Activated naive CD8-positive, alpha-beta T cell treated with anti-CD3 and anti-CD28 coated beads for 36 hours (primary cell): Measurements from ENCODE around the gene TWNK. TPM values are rescaled to one million over a fixed set of nuclear protein-coding genes. Genes with fewer than 3 reads are reported as not detected.
"Not testable (repeated sequence)": the region's sequence is repeated elsewhere in the genome, so short reads cannot be mapped to it uniquely, and the experiment has no call there.

Experiments
- DNase-seq: peaks from one replicate; pipeline ENCODE4 v3.0.0; 2021
- H3K27ac Mint-ChIP-seq: one replicate; pipeline ENCODE4 v1.8.0; 2022; ENCODE audit warnings: mild to moderate bottlenecking, moderate library complexity, mixed read lengths
- H3K27me3 Mint-ChIP-seq: one replicate; pipeline ENCODE4 v1.8.0; 2022; ENCODE audit warnings: mild to moderate bottlenecking, mixed read lengths
- H3K36me3 Mint-ChIP-seq: one replicate; pipeline ENCODE4 v1.8.0; 2021; ENCODE audit warnings: mild to moderate bottlenecking, mixed read lengths
- H3K4me1 Mint-ChIP-seq: one replicate; pipeline ENCODE4 v1.8.0; 2021; ENCODE audit warnings: mixed read lengths
- H3K4me3 Mint-ChIP-seq: one replicate; pipeline ENCODE4 v1.8.0; 2022; ENCODE audit warnings: mild to moderate bottlenecking, moderate library complexity, mixed read lengths
- H3K9me3 Mint-ChIP-seq: one replicate; pipeline ENCODE4 v1.8.0; 2022; ENCODE audit warnings: mixed read lengths
- total RNA-seq, 2 experiments: library from RNA; stranded (reverse); gene quantifications; one replicate each; pipeline ENCODE4 v1.2.3, GENCODE V29; 2021

The TWNK gene
- total RNA-seq, 2 experiments from 2014 or later: 40.6 to 41.9 TPM

GRCh38 chr10:100969187-100970075, 17.9 kb upstream of the TWNK start, which contains the start of gene SEMA4G:
Gene SEMA4G, plus strand, starts transcription at chr10:100969504. Its CDS starts 3,409 bp downstream, at chr10:100972913.
- Mint-ChIP-seq H3K27me3 (no peaks in the 10 kb centered on the region), H3K4me3 (peak within 1 kb of the TSS; percentile 52), H3K4me1 (peaks cover 13% of the 10 kb centered on the region), H3K27ac (no peak within 1 kb of the TSS), H3K9me3 (no peaks in the 10 kb centered on the region), H3K36me3 (peaks cover 5% of the 10 kb centered on the region)
- peak; percentile 50 for DNase-seq

DNA sequence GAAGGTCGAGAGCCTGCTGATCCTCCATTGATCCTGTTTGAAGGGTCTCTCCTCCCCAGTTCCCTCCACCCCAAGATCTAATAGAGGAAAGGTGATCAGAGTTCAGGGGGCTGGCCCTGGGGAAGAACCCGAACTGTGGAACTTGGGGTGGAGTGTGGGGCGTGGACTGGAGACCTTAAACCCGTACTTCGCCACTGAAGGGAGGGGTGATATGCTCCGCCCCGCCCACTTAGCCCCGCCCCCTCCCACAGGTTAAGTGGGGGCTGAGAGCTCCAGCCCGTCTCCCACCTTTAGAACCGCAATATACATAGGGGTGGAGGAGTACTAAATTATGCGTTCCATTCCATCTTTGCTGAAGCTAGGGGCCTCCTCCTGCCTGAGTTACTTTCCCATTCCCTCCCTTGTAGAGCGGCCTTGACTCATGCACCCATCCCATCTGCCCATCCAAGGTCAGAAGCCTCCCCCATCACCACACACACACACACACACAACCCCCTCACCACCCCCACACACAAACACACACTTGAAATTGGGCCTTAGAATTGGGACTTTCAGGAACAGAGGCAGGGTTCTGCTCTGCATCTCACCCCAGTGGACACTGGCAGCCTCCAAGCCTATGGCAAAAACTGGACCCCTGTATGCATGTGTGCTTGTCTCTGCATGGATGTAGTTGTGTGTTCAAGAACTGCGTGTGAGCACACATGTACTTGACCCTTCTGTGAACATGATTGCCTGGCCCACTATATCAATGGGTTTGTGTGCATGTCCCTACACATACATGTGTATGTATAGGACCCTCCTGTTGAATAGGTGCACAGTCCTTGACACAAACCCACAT, 17.0 kb upstream of the TWNK start:
- Mint-ChIP-seq H3K27ac (no peak overlapping the region), H3K27me3 (no peaks in the 10 kb centered on the region), H3K36me3 (peaks cover 5% of the 10 kb centered on the region), H3K4me1 (peaks cover 13% of the 10 kb centered on the region), H3K4me3 (peak overlapping the region; percentile 40), H3K9me3 (no peaks in the 10 kb centered on the region)
- DNase-seq: no peak

- DNase-seq: no peak
- no peaks in the 10 kb centered on the region for H3K27me3 Mint-ChIP-seq
- H3K9me3 Mint-ChIP-seq: no peaks in the 10 kb centered on the region
- no peak overlapping the region for H3K27ac Mint-ChIP-seq
- H3K4me3 Mint-ChIP-seq: no peak overlapping the region
- H3K4me1 Mint-ChIP-seq: peaks cover 13% of the 10 kb centered on the region
- H3K36me3 Mint-ChIP-seq: no peaks in the 10 kb centered on the region
Observed at GRCh38 chr10:100970914-100971811, 16.2 kb upstream of the TWNK start.

DNA sequence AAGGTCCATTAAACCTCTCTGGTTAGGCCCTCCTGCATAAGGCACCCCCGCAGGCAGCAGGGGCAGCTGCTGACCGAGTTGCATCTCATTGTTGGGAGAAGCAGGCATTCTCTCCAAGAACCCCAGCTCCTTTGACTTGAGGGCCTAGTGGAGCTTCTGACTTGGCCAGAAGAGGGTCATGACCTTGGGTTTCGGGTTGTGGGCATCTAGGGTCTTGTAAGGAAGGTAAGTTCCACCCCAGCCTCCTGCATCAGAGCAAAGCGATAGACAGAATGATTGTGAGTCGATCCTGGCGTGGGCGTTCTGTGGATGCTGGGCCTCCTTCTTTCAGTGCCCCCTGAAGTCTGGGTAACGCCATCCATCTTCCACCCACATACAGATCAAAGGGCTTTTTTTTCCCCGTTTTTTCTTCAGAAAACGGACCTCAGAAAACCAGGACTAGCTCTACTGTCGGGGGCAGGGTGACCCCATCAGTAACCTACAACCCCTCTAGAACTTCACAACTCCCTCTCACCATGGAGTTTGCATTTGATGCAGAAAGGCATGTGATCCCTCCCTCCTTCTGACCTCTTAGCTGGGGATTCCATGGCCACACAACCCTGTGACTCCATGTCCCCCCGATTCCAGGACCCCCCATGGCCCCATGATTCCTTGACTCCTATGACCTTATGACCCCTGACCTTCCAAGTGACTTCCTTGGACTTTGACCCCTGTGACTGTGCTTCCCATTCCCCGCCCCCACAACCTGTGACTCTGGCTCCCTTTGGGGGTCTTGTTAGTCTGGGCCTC, 15.0 kb upstream of the TWNK start:
- Mint-ChIP-seq H3K4me3 (no peak overlapping the region), H3K9me3 (no peaks in the 10 kb centered on the region), H3K36me3 (no peaks in the 10 kb centered on the region), H3K27ac (no peak overlapping the region), H3K4me1 (peaks cover 13% of the 10 kb centered on the region), H3K27me3 (no peaks in the 10 kb centered on the region)
- no peak for DNase-seq

GRCh38 chr10:100972904-100973535, 14.3 kb upstream of the TWNK start:
- Mint-ChIP-seq H3K4me3 (no peak overlapping the region), H3K27ac (no peak overlapping the region), H3K36me3 (no peaks in the 10 kb centered on the region), H3K9me3 (no peaks in the 10 kb centered on the region), H3K4me1 (peaks cover 13% of the 10 kb centered on the region), H3K27me3 (no peaks in the 10 kb centered on the region)
- no peak for DNase-seq

DNA sequence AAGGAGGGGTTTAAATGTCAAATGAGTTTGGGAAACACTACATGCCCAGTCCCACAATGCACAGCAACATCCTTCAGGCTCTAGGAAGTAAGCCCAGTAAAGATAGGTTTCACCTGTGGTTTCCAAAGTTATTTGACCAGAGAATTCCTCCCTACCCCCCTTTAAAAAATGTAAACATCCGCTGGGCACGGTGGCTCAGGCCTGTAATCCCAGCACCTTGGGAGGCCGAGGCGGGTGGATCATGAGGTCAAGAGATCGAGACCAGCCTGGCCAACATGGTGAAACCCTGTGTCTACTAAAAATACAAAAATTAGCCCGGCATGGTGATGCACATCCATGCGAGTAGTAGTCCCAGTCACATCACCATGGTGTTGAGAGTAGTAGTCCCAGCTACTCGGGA, 11.9 kb upstream of the TWNK start:
- not testable (repeated sequence) for DNase-seq

DNA sequence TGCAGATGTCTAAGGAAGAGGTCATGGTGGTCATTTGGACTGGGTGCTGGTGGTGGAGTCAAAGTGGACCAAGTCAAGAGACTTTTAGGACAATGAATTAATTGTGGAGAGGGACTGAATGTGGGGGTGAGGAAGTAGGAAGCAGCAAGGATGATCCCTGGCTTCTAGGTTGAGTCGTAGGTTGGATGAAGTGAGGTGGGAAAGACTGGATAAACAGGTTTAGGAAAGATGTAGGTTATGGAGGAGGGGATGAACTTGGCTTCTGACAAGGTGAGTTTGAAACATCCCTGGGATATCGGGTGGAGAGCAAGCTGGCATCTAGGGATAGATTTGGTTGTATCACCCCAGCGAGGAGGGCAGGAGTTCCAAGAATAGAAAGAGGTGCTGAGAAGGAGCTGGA, 10.4 kb upstream of the TWNK start:
- Mint-ChIP-seq H3K27me3 (no peaks in the 10 kb centered on the region), H3K9me3 (no peaks in the 10 kb centered on the region), H3K4me3 (no peak overlapping the region), H3K27ac (no peak overlapping the region), H3K4me1 (peaks cover 4% of the 10 kb centered on the region), H3K36me3 (no peaks in the 10 kb centered on the region)
- DNase-seq: no peak

More for the DNA sequence above, 11.9 kb upstream of the TWNK start:
- H3K36me3 Mint-ChIP-seq, H3K27ac Mint-ChIP-seq, H3K27me3 Mint-ChIP-seq, H3K4me3 Mint-ChIP-seq, H3K4me1 Mint-ChIP-seq, H3K9me3 Mint-ChIP-seq: not testable (repeated sequence)

GRCh38 chr10:100977436-100977835, 9.9 kb upstream of the TWNK start:
- H3K9me3 Mint-ChIP-seq: no peaks in the 10 kb centered on the region
- H3K4me1 Mint-ChIP-seq: peaks cover 3% of the 10 kb centered on the region
- H3K27me3 Mint-ChIP-seq: no peaks in the 10 kb centered on the region
- no peak for DNase-seq
- no peaks in the 10 kb centered on the region for H3K36me3 Mint-ChIP-seq
- H3K4me3 Mint-ChIP-seq: no peak overlapping the region
- no peak overlapping the region for H3K27ac Mint-ChIP-seq

GRCh38 chr10:100978121-100978900, 9.0 kb upstream of the TWNK start:
- no peaks in the 10 kb centered on the region for H3K9me3 Mint-ChIP-seq
- no peak for DNase-seq
- H3K27ac Mint-ChIP-seq: no peak overlapping the region
- no peaks in the 10 kb centered on the region for H3K27me3 Mint-ChIP-seq
- H3K36me3 Mint-ChIP-seq: no peaks in the 10 kb centered on the region
- H3K4me1 Mint-ChIP-seq: no peaks in the 10 kb centered on the region
- H3K4me3 Mint-ChIP-seq: no peak overlapping the region

DNA sequence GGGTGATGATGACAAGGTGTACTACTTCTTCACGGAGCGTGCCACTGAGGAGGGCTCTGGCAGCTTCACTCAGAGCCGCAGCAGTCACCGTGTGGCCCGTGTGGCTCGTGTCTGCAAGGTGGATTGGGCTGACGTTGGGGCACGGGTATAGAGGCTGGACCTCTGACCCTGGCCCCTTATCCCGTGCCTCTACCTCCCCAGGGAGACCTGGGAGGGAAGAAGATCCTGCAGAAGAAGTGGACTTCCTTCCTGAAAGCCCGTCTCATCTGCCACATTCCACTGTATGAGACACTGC, 8.5 kb upstream of the TWNK start:
- H3K27ac Mint-ChIP-seq: no peak overlapping the region
- no peaks in the 10 kb centered on the region for H3K4me1 Mint-ChIP-seq
- no peak overlapping the region for H3K4me3 Mint-ChIP-seq
- no peaks in the 10 kb centered on the region for H3K27me3 Mint-ChIP-seq
- H3K9me3 Mint-ChIP-seq: no peaks in the 10 kb centered on the region
- H3K36me3 Mint-ChIP-seq: no peaks in the 10 kb centered on the region
- DNase-seq: no peak

- H3K27ac Mint-ChIP-seq: no peak overlapping the region
- H3K9me3 Mint-ChIP-seq: no peaks in the 10 kb centered on the region
- H3K4me1 Mint-ChIP-seq: no peaks in the 10 kb centered on the region
- H3K4me3 Mint-ChIP-seq: no peak overlapping the region
- no peak for DNase-seq
- H3K27me3 Mint-ChIP-seq: no peaks in the 10 kb centered on the region
- H3K36me3 Mint-ChIP-seq: no peaks in the 10 kb centered on the region
Observed at GRCh38 chr10:100979791-100980272, 7.5 kb upstream of the TWNK start.

DNA sequence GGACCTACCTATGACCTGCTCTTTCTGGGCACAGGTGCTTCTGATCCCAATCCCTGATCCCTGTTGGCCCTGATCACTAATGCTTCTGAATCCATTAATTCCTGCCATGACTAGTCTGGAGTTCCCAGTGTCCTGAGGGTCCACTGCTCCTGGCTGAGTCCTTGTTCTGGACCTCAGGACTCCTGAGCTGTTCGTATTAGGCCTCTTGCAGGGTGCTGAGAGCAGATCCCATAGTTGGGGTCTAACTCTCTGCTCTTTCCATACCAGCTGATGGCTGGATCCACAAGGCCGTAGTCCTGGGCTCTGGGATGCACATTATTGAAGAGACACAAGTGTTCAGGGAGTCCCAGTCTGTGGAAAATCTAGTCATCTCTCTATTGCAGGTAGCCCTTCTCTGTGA, 7.0 kb upstream of the TWNK start:
- H3K9me3 Mint-ChIP-seq: no peaks in the 10 kb centered on the region
- H3K4me3 Mint-ChIP-seq: no peak overlapping the region
- no peaks in the 10 kb centered on the region for H3K27me3 Mint-ChIP-seq
- no peaks in the 10 kb centered on the region for H3K4me1 Mint-ChIP-seq
- DNase-seq: no peak
- no peak overlapping the region for H3K27ac Mint-ChIP-seq
- no peaks in the 10 kb centered on the region for H3K36me3 Mint-ChIP-seq

DNA sequence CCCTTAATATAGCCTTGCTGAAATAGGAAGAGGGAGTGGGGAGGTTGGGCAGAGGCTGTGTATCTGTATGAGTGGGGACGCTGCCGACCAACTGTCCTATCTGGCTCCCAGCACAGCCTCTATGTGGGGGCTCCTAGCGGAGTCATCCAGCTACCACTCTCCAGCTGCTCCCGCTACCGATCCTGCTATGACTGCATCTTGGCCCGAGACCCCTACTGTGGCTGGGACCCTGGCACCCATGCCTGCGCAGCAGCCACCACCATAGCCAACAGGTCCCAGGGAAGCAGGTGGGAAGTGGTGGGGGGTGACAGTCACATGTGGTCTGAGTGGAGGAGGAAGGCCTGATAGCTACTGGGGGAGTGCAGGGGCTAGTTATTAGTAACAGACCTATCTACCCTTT, 6.6 kb upstream of the TWNK start:
- H3K9me3 Mint-ChIP-seq: no peaks in the 10 kb centered on the region
- H3K4me3 Mint-ChIP-seq: no peak overlapping the region
- DNase-seq: no peak

More for the DNA sequence above, 6.6 kb upstream of the TWNK start:
- H3K27me3 Mint-ChIP-seq: no peaks in the 10 kb centered on the region
- no peaks in the 10 kb centered on the region for H3K36me3 Mint-ChIP-seq
- no peak overlapping the region for H3K27ac Mint-ChIP-seq
- peaks cover 3% of the 10 kb centered on the region for H3K4me1 Mint-ChIP-seq
